Coronary artery (tissue), 2 donors: Measurements from ENCODE around the gene SOST.

Source experiments
- DNase-seq: peaks from one replicate; pipeline ENCODE4 v3.0.0-alpha.2; 2017; ENCODE audit warnings: low spot score
- H3K27ac ChIP-seq, 2 donors: fragments of 200-600 bp; sonication (generic); one replicate each; pipeline ENCODE4 v1.5.1; 2016 to 2019
- H3K4me3 ChIP-seq: fragments of 200-600 bp; sonication (generic); 2 replicates; pipeline ENCODE4 v1.5.1; 2016; ENCODE audit warnings: mild to moderate bottlenecking, moderate library complexity
- TF ChIP-seq, protein P1 (sequence below): fragments of 200-600 bp; sonication (generic); IDR thresholded peaks from one replicate; pipeline ENCODE4 v1.5.1; 2019; ENCODE audit warnings: antibody characterized with exemption

The SOST gene

DNA sequence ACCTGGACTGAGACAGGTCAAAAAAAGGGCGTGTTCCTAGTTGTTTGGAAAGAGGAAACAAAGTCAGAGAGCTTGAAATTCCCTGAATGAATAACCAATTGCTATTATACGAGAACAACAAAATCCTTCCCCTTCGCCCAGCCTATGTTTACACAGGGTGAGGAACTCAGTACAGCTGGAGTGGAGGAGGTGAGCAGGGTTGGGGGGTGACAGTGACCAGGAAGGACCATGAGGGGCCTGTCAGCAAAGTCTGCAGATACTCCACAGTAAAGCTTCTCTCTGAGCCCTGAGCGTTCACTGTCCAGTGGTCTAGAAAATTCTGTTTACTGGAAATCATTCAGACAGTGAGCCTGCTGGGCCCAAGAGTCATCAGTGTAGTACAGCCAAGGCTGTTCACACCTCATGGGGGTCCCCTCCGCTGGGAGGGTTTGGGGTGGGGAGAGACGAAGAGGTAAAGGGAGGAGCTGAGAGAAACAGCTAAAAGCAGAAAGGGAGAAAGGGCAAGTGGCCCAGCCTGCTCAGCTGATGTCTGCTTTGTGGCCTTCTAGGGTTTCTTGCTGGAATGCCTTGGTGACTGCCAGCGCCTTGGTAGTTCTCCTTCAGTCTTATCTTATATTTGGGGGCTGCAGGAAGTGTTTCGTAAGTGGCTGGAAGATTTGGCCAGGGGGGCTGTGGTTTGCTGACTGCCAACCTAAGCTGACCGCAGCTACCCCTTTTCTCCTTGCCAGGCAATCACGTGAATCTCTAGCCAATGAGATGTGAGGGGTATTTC, 14.5 kb upstream of the SOST start:
- peak overlapping the region; percentile 88 to 89 for H3K27ac ChIP-seq

DNA sequence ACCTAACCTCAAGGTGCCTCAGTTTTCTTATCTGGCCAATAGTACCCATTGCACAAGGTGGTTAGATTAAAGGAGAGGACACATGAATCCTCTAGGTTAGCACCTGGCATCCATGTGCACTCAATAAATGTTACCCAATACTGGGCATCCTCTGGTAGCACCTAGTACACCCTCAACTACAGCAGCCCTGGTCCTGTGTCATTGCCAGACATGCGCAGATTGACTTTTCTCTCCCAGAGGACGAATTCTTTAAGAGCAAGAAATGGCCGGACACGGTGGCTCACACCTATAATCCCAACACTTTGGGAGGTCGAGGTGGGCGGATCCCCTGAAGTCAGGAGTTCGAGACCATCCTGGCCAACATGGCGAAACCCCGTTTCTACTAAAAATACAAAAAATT, 12.9 kb upstream of the SOST start:
- H3K4me3 ChIP-seq = no peak overlapping the region
- TF ChIP-seq, protein P1, sequence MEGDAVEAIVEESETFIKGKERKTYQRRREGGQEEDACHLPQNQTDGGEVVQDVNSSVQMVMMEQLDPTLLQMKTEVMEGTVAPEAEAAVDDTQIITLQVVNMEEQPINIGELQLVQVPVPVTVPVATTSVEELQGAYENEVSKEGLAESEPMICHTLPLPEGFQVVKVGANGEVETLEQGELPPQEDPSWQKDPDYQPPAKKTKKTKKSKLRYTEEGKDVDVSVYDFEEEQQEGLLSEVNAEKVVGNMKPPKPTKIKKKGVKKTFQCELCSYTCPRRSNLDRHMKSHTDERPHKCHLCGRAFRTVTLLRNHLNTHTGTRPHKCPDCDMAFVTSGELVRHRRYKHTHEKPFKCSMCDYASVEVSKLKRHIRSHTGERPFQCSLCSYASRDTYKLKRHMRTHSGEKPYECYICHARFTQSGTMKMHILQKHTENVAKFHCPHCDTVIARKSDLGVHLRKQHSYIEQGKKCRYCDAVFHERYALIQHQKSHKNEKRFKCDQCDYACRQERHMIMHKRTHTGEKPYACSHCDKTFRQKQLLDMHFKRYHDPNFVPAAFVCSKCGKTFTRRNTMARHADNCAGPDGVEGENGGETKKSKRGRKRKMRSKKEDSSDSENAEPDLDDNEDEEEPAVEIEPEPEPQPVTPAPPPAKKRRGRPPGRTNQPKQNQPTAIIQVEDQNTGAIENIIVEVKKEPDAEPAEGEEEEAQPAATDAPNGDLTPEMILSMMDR = no peak
- H3K27ac ChIP-seq = no peak overlapping the region
- DNase-seq = no peak

More for the DNA sequence above, 14.5 kb upstream of the SOST start:
- H3K4me3 ChIP-seq = peak overlapping the region; percentile 2
- DNase-seq = peak; percentile 82
- TF ChIP-seq, protein P1 = no peak

DNA sequence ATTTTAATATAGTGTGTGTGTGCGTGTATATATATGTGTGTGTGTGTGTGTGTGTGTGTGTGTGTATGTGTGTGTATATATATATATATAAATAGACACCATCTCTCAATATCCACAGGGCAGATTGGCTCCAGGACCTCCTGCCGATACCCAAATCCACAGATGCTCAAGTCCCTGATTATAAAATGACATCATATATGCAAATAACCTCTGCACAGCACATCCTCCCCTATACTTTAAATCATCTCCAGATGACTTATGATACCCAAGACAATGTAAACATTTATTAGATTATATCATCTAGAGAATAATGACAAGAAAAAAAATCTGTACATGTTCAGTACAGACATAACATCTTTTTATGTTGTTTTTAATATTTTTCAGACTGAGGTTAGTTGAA, 12.4 kb upstream of the SOST start:
- TF ChIP-seq, protein P1 = no peak
- Histone ChIP-seq H3K27ac (no peak overlapping the region), H3K4me3 (no peak overlapping the region)
- DNase-seq = no peak

DNA sequence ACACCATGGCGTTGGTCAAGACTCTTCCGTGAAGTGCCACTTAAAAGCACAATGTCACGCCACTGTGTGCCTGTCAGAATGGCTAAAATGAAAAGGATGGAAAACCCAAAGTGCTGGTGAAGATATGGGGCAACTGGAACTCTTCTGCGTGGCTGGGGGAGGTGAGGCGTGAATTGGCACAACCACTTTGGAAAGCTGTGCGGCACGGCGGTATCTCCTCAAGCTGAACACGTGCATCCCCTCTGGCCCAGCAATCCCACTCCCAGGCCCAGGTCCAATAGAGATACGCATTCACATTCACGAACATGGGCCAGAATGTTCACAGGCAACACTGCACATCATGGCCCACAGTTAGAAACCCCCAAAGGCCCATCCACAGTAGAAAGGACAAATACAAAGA, 11.3 kb upstream of the SOST start:
- TF ChIP-seq, protein P1 = no peak
- peak overlapping the region in 1 of 2 donors; percentile 59 for H3K27ac ChIP-seq
- DNase-seq = peak; percentile 54

DNA sequence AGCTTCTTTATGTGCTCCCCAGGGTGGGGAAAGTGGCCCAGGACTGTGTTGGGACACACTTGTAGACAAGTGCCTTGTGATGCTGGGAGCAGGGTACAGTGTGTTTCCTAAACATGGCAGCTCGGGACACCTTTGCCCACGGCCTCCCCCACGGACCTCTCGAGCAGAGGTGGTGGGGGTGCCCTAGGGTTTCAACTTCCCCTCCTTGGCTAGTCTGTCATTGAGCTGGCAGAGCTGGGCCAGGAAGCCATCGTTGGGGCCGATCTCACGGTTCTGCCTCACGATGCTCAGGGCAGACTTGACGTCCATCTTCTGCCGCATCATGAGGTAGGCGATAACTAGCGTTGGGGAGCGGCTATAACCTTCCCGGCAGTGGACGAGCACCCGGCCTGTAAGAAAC, 10.8 kb upstream of the SOST start:
- Histone ChIP-seq H3K4me3 (no peak overlapping the region), H3K27ac (peak overlapping the region in 1 of 2 donors; percentile 59)
- DNase-seq = peak; percentile 72
- TF ChIP-seq, protein P1 = no peak

More for the DNA sequence above, 11.3 kb upstream of the SOST start:
- no peak overlapping the region for H3K4me3 ChIP-seq

DNA sequence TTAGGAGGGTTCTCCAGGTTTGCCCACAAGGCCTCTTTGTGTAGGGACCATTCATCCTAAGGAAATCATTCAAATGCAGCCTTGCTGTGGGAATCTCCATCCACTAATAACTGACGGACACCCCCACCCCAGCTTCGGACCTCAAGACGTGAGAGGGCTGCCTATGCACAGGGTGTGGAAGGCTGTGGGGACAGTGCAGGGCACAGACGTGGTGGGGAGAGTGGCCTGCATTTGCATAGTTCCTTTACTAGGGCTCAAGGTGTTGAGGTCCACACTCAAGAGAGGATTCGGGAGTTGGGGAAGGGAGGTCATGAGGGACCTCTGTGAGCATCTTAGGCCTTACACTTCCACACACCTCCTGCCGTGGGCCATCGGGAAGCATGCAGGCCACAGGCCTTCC, 10.4 kb upstream of the SOST start:
- DNase-seq = peak; percentile 64
- peak overlapping the region in 1 of 2 donors; percentile 59 for H3K27ac ChIP-seq
- no peak overlapping the region for H3K4me3 ChIP-seq
- TF ChIP-seq, protein P1 = no peak

DNA sequence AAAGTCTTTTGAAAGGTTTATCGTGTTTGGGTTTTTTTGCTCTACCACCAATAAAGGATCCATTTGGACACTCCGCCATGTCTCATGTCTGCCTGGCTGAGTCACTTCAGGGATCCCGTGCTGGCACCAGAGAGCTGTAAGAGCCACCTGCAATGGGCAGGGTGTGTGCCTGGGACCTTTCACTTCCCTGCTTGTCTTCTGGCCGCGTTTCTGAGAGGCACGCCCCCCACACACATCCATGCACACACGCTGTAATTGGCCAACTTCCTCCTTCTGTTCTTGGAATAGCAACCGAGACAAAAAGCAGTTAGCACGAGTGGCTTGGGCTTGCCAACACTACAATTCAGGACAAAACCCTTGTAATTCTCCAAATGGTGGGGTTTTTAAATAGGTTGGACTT, 9.8 kb upstream of the SOST start:
- TF ChIP-seq, protein P1 = no peak
- H3K4me3 ChIP-seq = no peak overlapping the region
- peak overlapping the region in 1 of 2 donors; percentile 42 for H3K27ac ChIP-seq
- peak; percentile 65 for DNase-seq
